Activated CD4-positive, alpha-beta memory T cell treated with anti-CD3 and anti-CD28 coated beads, Interleukin-2, amount 10 ng/mL, durations not matched to agents 7 days and 5 days (primary cell): Measurements from ENCODE around the gene SORCS2. TPM values are rescaled to one million over a fixed set of nuclear protein-coding genes. Genes with fewer than 3 reads are reported as not detected.
"Not testable (repeated sequence)": the region's sequence is repeated elsewhere in the genome, so short reads cannot be mapped to it uniquely, and the experiment has no call there.

ENCODE experiments used
- CTCF ChIA-PET: fragments of 350-600 bp; sonication (Branson Sonifier 250); formaldehyde crosslinking; loops from one replicate; lab custom pipeline; 2021; ENCODE audit warnings: antibody characterized with exemption, inconsistent platforms; lab: Charles Lee
- POLR2A ChIA-PET: fragments of 350-600 bp; sonication (Branson Sonifier 250); formaldehyde crosslinking; loops from one replicate; lab custom pipeline; 2021; ENCODE audit warnings: antibody characterized with exemption; lab: Charles Lee
- DNase-seq: peaks from one replicate; pipeline ENCODE4 v3.0.0-alpha.2; 2020
- H3K27ac Mint-ChIP-seq: one replicate; pipeline ENCODE4 v1.8.0; 2021; ENCODE audit warnings: mild to moderate bottlenecking, mixed read lengths
- H3K27me3 Mint-ChIP-seq: one replicate; pipeline ENCODE4 v1.8.0; 2021; ENCODE audit warnings: mixed read lengths
- H3K36me3 Mint-ChIP-seq: one replicate; pipeline ENCODE4 v1.8.0; 2021; ENCODE audit warnings: low read depth, mixed read lengths
- H3K4me1 Mint-ChIP-seq: one replicate; pipeline ENCODE4 v1.8.0; 2021; ENCODE audit warnings: mixed read lengths
- H3K4me3 Mint-ChIP-seq: one replicate; pipeline ENCODE4 v1.8.0; 2021; ENCODE audit warnings: mild to moderate bottlenecking, mixed read lengths
- H3K9me3 Mint-ChIP-seq: one replicate; pipeline ENCODE4 v1.8.0; 2021; ENCODE audit warnings: mixed read lengths
- total RNA-seq, 2 experiments: library from RNA; stranded (reverse); gene quantifications; one replicate each; pipeline ENCODE4 v1.2.3, GENCODE V29; 2021

SORCS2 gene
- total RNA-seq, 2 experiments from 2014 or later: 0.10 to 0.18 TPM

DNA sequence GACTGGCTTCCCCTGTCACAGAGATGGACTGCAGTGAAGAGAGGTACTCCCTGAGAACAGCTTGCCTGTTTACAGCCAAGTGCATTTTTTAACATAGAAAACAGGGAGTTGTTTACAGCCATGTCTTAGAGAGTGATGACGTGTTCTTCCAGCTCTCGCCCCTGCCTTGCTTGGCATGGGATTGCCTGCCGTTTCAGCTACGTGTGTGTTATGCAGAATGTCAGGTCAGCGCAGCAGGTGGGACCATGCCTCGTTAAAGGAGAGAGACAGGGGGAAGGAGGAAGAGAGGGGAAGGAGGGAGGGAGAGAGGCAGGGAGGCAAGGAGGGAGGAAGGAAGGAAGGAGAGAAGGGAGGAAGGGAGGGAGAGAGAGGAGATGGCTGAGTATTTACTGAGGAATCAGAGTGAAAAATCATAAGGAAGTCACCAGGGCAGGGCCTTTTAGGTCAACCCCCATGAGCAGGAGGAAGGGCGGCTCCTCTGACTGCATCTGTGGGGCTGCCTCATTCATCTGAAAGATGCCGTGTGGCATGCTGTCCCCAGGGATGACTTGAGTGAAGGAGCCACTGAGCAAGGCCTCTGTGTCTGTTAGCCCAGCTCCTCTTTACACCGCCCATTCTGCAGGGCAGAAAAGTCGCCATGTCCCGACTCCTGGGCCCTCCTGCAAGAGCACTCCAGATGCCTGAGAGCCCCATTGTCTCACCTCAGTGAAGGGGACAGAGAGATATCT lies 382.1 kb downstream of the SORCS2 start:
- Mint-ChIP-seq H3K27me3 (no peaks in the 10 kb centered on the region), H3K4me1 (no peaks in the 10 kb centered on the region), H3K27ac (no peak overlapping the region), H3K36me3 (peaks cover 13% of the 10 kb centered on the region), H3K4me3 (no peak overlapping the region), H3K9me3 (peaks cover 38% of the 10 kb centered on the region)
- DNase-seq: no peak
- ChIA-PET CTCF (no interaction called here), POLR2A (no interaction called here)

GRCh38 chr4:7575426-7575825 lies 383.1 kb downstream of the SORCS2 start:
- H3K4me1 Mint-ChIP-seq: no peaks in the 10 kb centered on the region
- no peak overlapping the region for H3K27ac Mint-ChIP-seq
- H3K4me3 Mint-ChIP-seq: no peak overlapping the region
- ChIA-PET CTCF (no interaction called here), POLR2A (no interaction called here)
- peaks cover 13% of the 10 kb centered on the region for H3K36me3 Mint-ChIP-seq
- no peak for DNase-seq
- H3K9me3 Mint-ChIP-seq: peaks cover 41% of the 10 kb centered on the region
- no peaks in the 10 kb centered on the region for H3K27me3 Mint-ChIP-seq

- H3K27ac Mint-ChIP-seq, POLR2A ChIA-PET, CTCF ChIA-PET: not testable (repeated sequence)
Measured at GRCh38 chr4:7577361-7578039, 385.2 kb downstream of the SORCS2 start.

GRCh38 chr4:7581477-7581876 lies 389.1 kb downstream of the SORCS2 start:
- H3K27me3 Mint-ChIP-seq: no peaks in the 10 kb centered on the region
- DNase-seq: peak; percentile 26
- H3K4me1 Mint-ChIP-seq: no peaks in the 10 kb centered on the region
- peaks cover 32% of the 10 kb centered on the region for H3K9me3 Mint-ChIP-seq
- no peak overlapping the region for H3K27ac Mint-ChIP-seq
- peaks cover 11% of the 10 kb centered on the region for H3K36me3 Mint-ChIP-seq
- ChIA-PET POLR2A (no interaction called here), CTCF (no interaction called here)
- no peak overlapping the region for H3K4me3 Mint-ChIP-seq

More at GRCh38 chr4:7577361-7578039, 385.2 kb downstream of the SORCS2 start:
- peaks cover 41% of the 10 kb centered on the region for H3K9me3 Mint-ChIP-seq
- H3K4me1 Mint-ChIP-seq, H3K4me3 Mint-ChIP-seq, DNase-seq, H3K27me3 Mint-ChIP-seq: not testable (repeated sequence)
- peaks cover 13% of the 10 kb centered on the region for H3K36me3 Mint-ChIP-seq

DNA sequence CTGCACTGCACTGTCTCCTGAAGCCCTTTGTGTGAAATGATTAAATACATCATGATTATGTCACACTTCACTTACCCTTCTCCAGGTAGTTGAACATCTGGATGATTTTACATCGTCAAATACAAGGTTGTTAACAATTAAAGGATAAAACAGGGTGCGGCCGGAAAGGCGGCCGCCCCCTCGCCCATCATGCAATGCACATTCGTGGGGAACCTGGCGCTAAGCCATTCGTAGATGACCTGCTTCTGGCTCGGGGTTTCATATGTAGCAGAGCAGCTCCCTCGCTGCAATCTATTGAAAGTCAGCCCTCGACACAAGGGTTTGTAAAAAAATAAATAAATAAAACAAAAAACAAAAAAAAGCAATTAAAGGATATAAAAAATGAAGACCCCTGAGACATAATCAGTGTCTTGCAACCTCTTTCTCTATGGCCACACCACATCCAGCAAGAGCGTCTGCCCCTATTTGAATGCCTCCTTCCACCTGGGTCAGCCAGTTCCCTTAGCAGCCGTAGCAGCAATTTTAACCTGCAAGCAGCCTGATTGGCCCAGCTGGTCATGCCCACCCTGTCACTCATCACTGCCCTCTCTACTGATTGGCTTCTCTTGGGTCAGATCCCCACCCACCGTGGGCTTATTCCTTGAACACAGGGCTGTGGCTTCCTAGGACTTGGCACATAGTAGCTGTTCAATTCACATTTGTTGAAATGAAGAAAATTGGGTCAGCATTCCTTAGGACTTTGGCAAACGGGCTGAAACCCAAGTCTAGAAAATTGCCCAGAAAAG lies 390.2 kb downstream of the SORCS2 start:
- ChIA-PET POLR2A (no interaction called here), CTCF (no interaction called here)
- Mint-ChIP-seq H3K9me3 (peaks cover 22% of the 10 kb centered on the region), H3K36me3 (peaks cover 2% of the 10 kb centered on the region), H3K4me3 (no peak overlapping the region), H3K27ac (no peak overlapping the region), H3K27me3 (no peaks in the 10 kb centered on the region), H3K4me1 (no peaks in the 10 kb centered on the region)
- DNase-seq: no peak

DNA sequence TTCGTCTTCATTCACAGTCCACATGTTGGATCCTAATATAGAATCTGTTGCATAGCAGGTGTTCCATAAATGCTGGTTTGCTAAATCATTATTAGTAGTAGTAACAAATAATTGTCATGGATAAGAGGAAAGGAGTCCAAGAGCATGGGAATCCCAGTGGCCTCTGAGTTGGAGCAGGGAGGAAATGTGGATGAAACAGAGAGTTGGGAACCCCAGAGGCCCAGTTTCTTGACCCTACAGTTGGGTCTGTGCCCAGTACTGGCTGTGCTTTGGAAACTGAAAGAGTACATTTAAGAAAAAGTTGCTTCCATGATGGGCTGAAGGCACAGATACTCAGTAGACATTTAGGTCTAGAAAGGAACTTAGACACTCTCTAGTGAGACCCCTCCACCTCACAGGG lies 391.8 kb downstream of the SORCS2 start:
- POLR2A ChIA-PET: no interaction called here

DNA sequence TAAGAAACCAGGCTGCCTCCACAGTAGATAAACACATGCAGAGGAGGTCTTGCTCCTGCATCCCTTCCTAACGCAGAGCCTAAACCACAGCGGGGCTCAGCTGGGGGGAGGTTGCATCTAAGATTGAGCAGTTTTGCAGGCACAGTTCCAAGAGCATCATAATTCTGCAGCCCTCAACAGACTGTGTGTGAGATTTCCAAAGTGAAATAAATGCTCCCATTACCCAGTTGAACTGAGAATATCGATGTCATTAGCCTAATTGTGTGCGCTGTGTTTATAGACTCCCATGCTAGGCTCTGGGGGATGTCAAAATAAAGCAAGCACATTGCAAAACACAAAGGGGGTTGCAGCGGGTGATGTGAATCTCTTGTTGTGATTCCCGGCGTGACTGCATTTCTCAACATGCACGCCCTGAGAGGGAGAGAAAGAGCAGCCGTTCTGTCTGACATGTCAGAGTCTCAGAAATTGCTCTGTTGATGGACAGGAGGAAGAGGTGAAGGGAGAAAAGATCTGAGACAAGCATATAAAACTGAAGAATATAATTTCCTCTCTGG lies 392.3 kb downstream of the SORCS2 start:
- Mint-ChIP-seq H3K4me3 (no peak overlapping the region), H3K36me3 (no peaks in the 10 kb centered on the region), H3K27me3 (no peaks in the 10 kb centered on the region), H3K4me1 (no peaks in the 10 kb centered on the region), H3K27ac (no peak overlapping the region), H3K9me3 (peaks cover under 1% of the 10 kb centered on the region)
- POLR2A ChIA-PET: no interaction called here
- CTCF ChIA-PET: no interaction called here
- no peak for DNase-seq

More for the DNA sequence above, 391.8 kb downstream of the SORCS2 start:
- no peaks in the 10 kb centered on the region for H3K4me1 Mint-ChIP-seq
- CTCF ChIA-PET: no interaction called here
- H3K9me3 Mint-ChIP-seq: peaks cover 6% of the 10 kb centered on the region
- no peak overlapping the region for H3K27ac Mint-ChIP-seq
- no peak overlapping the region for H3K4me3 Mint-ChIP-seq
- no peak for DNase-seq
- H3K27me3 Mint-ChIP-seq: no peaks in the 10 kb centered on the region
- no peaks in the 10 kb centered on the region for H3K36me3 Mint-ChIP-seq

GRCh38 chr4:7585768-7586167 lies 393.4 kb downstream of the SORCS2 start:
- ChIA-PET CTCF (no interaction called here), POLR2A (no interaction called here)
- no peak overlapping the region for H3K4me3 Mint-ChIP-seq
- no peak for DNase-seq
- no peak overlapping the region for H3K27ac Mint-ChIP-seq
- no peaks in the 10 kb centered on the region for H3K4me1 Mint-ChIP-seq
- H3K9me3 Mint-ChIP-seq: no peaks in the 10 kb centered on the region
- no peaks in the 10 kb centered on the region for H3K36me3 Mint-ChIP-seq
- no peaks in the 10 kb centered on the region for H3K27me3 Mint-ChIP-seq

DNA sequence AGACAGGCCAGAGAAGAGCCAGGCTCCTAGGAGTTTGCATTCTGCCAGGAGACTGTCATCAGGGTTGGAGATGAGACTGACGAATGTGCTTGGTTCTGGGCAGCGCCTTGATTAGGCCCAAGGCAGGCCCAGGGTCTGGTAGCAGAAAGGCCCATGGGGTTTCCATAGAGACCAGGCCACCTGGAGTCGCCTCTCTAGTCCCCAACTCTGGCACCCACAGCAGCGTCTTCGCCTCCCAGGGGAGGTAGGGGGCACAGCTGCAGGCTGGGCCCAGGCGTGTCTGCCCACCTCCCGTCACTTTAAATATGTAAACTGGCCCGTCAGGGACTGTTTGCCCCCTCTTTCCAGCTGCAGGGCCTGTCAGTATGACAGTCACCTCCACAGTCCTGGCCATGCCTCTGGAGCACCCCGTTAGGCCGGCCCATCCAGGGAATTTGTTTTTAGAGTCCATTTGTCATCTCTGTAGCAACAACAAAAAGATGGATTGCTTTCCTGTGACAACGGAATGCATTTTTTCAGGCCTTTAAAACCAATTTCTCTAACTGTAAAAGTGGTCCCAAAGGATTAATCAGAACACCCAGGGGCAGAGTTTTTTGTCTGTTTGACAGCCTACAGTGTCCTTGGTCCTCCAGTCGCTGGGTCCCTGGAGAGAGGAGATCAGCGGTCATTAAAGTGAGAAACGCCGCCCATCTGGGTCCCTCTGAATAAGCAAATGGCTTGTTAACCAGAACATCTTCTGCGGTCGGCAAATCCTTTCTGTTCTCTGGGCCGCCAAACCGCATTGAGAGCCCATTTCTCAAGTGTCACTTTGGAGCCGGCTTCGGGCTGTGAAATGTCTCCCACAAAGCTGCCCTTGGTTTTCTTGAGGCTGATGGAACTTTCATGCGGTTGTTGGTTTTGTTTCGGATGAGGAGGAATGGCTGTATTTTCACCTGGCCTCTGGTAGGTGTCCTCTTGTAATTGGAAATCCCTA lies 395.4 kb downstream of the SORCS2 start:
- H3K27me3 Mint-ChIP-seq: no peaks in the 10 kb centered on the region

GRCh38 chr4:7590189-7590588 lies 397.9 kb downstream of the SORCS2 start:
- Mint-ChIP-seq H3K9me3 (no peaks in the 10 kb centered on the region), H3K36me3 (no peaks in the 10 kb centered on the region), H3K27me3 (no peaks in the 10 kb centered on the region), H3K4me3 (no peak overlapping the region), H3K4me1 (no peaks in the 10 kb centered on the region), H3K27ac (no peak overlapping the region)
- DNase-seq: no peak
- POLR2A ChIA-PET: no interaction called here
- CTCF ChIA-PET: no interaction called here

More for the DNA sequence above, 395.4 kb downstream of the SORCS2 start:
- no peaks in the 10 kb centered on the region for H3K36me3 Mint-ChIP-seq
- no peaks in the 10 kb centered on the region for H3K9me3 Mint-ChIP-seq
- ChIA-PET CTCF (no interaction called here), POLR2A (no interaction called here)
- no peaks in the 10 kb centered on the region for H3K4me1 Mint-ChIP-seq
- no peak overlapping the region for H3K27ac Mint-ChIP-seq
- H3K4me3 Mint-ChIP-seq: no peak overlapping the region
- no peak for DNase-seq

GRCh38 chr4:7590899-7591298 lies 398.6 kb downstream of the SORCS2 start:
- no peak overlapping the region for H3K4me3 Mint-ChIP-seq
- H3K27me3 Mint-ChIP-seq: peaks cover 2% of the 10 kb centered on the region
- ChIA-PET CTCF (no interaction called here), POLR2A (no interaction called here)
- no peak for DNase-seq
- H3K9me3 Mint-ChIP-seq: no peaks in the 10 kb centered on the region
- no peaks in the 10 kb centered on the region for H3K4me1 Mint-ChIP-seq
- no peak overlapping the region for H3K27ac Mint-ChIP-seq
- no peaks in the 10 kb centered on the region for H3K36me3 Mint-ChIP-seq

GRCh38 chr4:7591409-7592053 lies 399.2 kb downstream of the SORCS2 start:
- H3K36me3 Mint-ChIP-seq: no peaks in the 10 kb centered on the region
- CTCF ChIA-PET: no interaction called here

More at GRCh38 chr4:7591409-7592053, 399.2 kb downstream of the SORCS2 start:
- Mint-ChIP-seq H3K9me3 (no peaks in the 10 kb centered on the region), H3K27ac (no peak overlapping the region), H3K27me3 (peaks cover 3% of the 10 kb centered on the region), H3K4me1 (no peaks in the 10 kb centered on the region), H3K4me3 (no peak overlapping the region)
- POLR2A ChIA-PET: no interaction called here
- DNase-seq: no peak
